Endothelial cell of umbilical vein (primary cell): ENCODE data around the gene ZNF174. TPM values are rescaled to one million over a fixed set of nuclear protein-coding genes. Genes with fewer than 3 reads are reported as not detected.

Experiments
- BruUV-seq: library from RNA; stranded (reverse); fragments of 400-500 nt; replicated peaks from 2 replicates; lab custom pipeline; 2021; lab: Mats Ljungman, UMichigan
- CTCF ChIA-PET: fragments of 300-600, 350-600 bp; sonication (Branson Sonifier 250); formaldehyde crosslinking; loops from one replicate; lab custom pipeline; 2021; ENCODE audit warnings: antibody characterized with exemption, inconsistent platforms; lab: Charles Lee
- POLR2A ChIA-PET: fragments of 300-600, 350-600 bp; sonication (Branson Sonifier 250); formaldehyde crosslinking; loops from one replicate; lab custom pipeline; 2021; ENCODE audit warnings: antibody characterized with exemption, inconsistent platforms; lab: Charles Lee
- DNase-seq: peaks from one replicate; pipeline ENCODE4 v3.0.0-alpha.2; 2011; ENCODE audit warnings: low read depth, low spot score
- FAIRE-seq: peaks from 2 replicates; lab custom pipeline; 2011; peaks lifted over from hg19 to GRCh38; lab: Jason Lieb, UNC
- H2AFZ ChIP-seq: 2 replicates; pipeline ENCODE4 v1.6.0; 2012; ENCODE audit warnings: low read depth, low read length, control low read depth, inconsistent platforms
- H3K27ac ChIP-seq: 2 replicates; pipeline ENCODE4 v1.5.1; 2011; ENCODE audit warnings: low read depth, mild to moderate bottlenecking, control low read depth, low read length, moderate library complexity; ENCODE audit not compliant: insufficient read depth
- H3K27me3 ChIP-seq, 2 experiments: 2 replicates each; pipeline versions ENCODE4 v1.6.0 to v1.6.1; 2011; ENCODE audit warnings: low read length in 2 of 2, mixed read lengths in 1 of 2; ENCODE audit not compliant: control insufficient read depth in 2 of 2, insufficient read depth in 2 of 2
- H3K36me3 ChIP-seq, 2 experiments: 2 replicates in 1 of 2; 3 replicates in 1 of 2; pipeline ENCODE4 v1.5.1; 2011; ENCODE audit warnings: low read length in 2 of 2, mild to moderate bottlenecking in 1 of 2, moderate library complexity in 1 of 2; ENCODE audit not compliant: control insufficient read depth in 2 of 2, insufficient read depth in 2 of 2; ENCODE audit errors: extremely low read depth in 1 of 2
- H3K4me1 ChIP-seq: 3 replicates; pipeline ENCODE4 v1.5.1; 2011; ENCODE audit warnings: mild to moderate bottlenecking, low read length; ENCODE audit not compliant: control insufficient read depth, insufficient read depth; ENCODE audit errors: extremely low read depth
- H3K4me2 ChIP-seq: 2 replicates; pipeline ENCODE4 v1.6.1; 2011; ENCODE audit warnings: low read length, control low read depth, mixed read lengths; ENCODE audit not compliant: insufficient read depth
- H3K4me3 ChIP-seq, 3 experiments: fragments of 200-600 bp in 1 of 3; sonication (generic), shearing (Covaris generic) in 1 of 3; replicated peaks in 1 of 3; 2 replicates each; pipeline ENCODE4 v1.5.1; 2011 to 2016; ENCODE audit warnings: control low read depth in 3 of 3, low read length in 3 of 3, mild to moderate bottlenecking in 2 of 3, inconsistent platforms in 1 of 3, low read depth in 1 of 3, moderate library complexity in 1 of 3; ENCODE audit not compliant: insufficient read depth in 1 of 3
- H3K79me2 ChIP-seq: 2 replicates; pipeline ENCODE4 v1.6.0; 2012; ENCODE audit warnings: low read length, inconsistent platforms; ENCODE audit not compliant: control insufficient read depth, insufficient read depth
- H3K9ac ChIP-seq: replicated peaks from 2 replicates; pipeline ENCODE3; 2011; ENCODE audit warnings: low read length, control low read depth; ENCODE audit not compliant: insufficient read depth; ENCODE audit errors: extremely low read depth
- H3K9me1 ChIP-seq: replicated peaks from 3 replicates; pipeline ENCODE4 v1.6.0; 2011; ENCODE audit warnings: mild to moderate bottlenecking, low read length; ENCODE audit not compliant: control insufficient read depth, insufficient read depth; ENCODE audit errors: extremely low read depth
- H3K9me3 ChIP-seq: replicated peaks from 2 replicates; pipeline ENCODE4 v1.5.1; 2012; ENCODE audit warnings: low read length, inconsistent platforms; ENCODE audit not compliant: control insufficient read depth, insufficient read depth
- H4K20me1 ChIP-seq: replicated peaks from 2 replicates; pipeline ENCODE3; 2011; ENCODE audit warnings: mild to moderate bottlenecking, low read length; ENCODE audit not compliant: control insufficient read depth, insufficient read depth; ENCODE audit errors: extremely low read depth
- FOS ChIP-seq: IDR thresholded peaks from 2 replicates; pipeline ENCODE4 v1.6.1; 2011; ENCODE audit warnings: mild to moderate bottlenecking, low read length, moderate library complexity, borderline replicate concordance; ENCODE audit not compliant: insufficient read depth
- GATA2 ChIP-seq: IDR thresholded peaks from 2 replicates; pipeline ENCODE4 v1.7.0; 2011; ENCODE audit warnings: low read depth, mild to moderate bottlenecking, moderate library complexity, mixed read lengths, low read length; ENCODE audit not compliant: insufficient read length, insufficient read depth
- JUN ChIP-seq: IDR thresholded peaks from 2 replicates; pipeline ENCODE4 v1.6.1; 2011; ENCODE audit warnings: borderline replicate concordance, low read depth; ENCODE audit not compliant: insufficient read length, insufficient read depth
- MYC ChIP-seq: IDR thresholded peaks from one replicate; pipeline ENCODE4 v1.6.1; 2011; ENCODE audit warnings: mild to moderate bottlenecking, low read depth, low read length
- POLR2A ChIP-seq: IDR thresholded peaks from 2 replicates; pipeline ENCODE4 v1.6.1; 2012; ENCODE audit warnings: low read depth, mild to moderate bottlenecking, control low read depth, low read length
- POLR2AphosphoS5 ChIP-seq: IDR thresholded peaks from 2 replicates; pipeline ENCODE4 v1.6.1; 2012; ENCODE audit warnings: low read depth, mild to moderate bottlenecking, control low read depth, low read length, moderate library complexity; ENCODE audit not compliant: insufficient read depth
- dilution Hi-C: fragments of 300-500 bp; cut with MboI; formaldehyde crosslinking; loops from one replicate; pipeline ENCODE4 v1.15.0; 2019; ENCODE audit warnings: low sequenced_read_pairs; ENCODE audit not compliant: extremely low pct_ligation_motif_present
- intact Hi-C: fragments of 100-400 bp; cut with micrococcal nuclease; formaldehyde crosslinking; loops from one replicate; pipeline ENCODE4 v1.10.0; 2022
- polyA plus RNA-seq, 4 experiments: library from polyadenylated mRNA; depleted of rRNA in 3 of 4; stranded (reverse) in 3 of 4; unstranded in 1 of 4; fragments of >200 nt; gene quantifications; 2 replicates each; pipeline versions ENCODE4 v1.2.1 to v1.2.3, GENCODE V29; 2011 to 2012; ENCODE audit warnings: missing spikeins in 1 of 4
- total RNA-seq: library from RNA; stranded (reverse); gene quantifications from 2 replicates; pipeline ENCODE4 v1.2.3, GENCODE V29; 2021
- TF ChIP-seq, protein P1 (sequence below): IDR thresholded peaks from 2 replicates; pipeline ENCODE4 v1.6.1; 2011; ENCODE audit not compliant: insufficient read depth, insufficient read length

ZNF174 gene
- total and polyA plus RNA-seq, 2 donors (not counting 3 experiments of a cell fraction or from before 2014, with no cell fraction given) = 7.1 to 9.1 TPM

GRCh38 chr16:3408561-3409197 lies 7.7 kb downstream of the ZNF174 start:
- no peak overlapping the region for H3K4me3 ChIP-seq
- no peak overlapping the region for H3K27ac ChIP-seq
- ChIA-PET CTCF (no interaction called here), POLR2A (no interaction called here)
- H3K9ac ChIP-seq = no peak overlapping the region
- H3K4me2 ChIP-seq = no peak overlapping the region
- H3K9me3 ChIP-seq = peaks cover 9% of the 10 kb centered on the region
- H2AFZ ChIP-seq = no peak overlapping the region
- no peaks in the 10 kb centered on the region for H3K4me1 ChIP-seq
- intact Hi-C loops (no loop called here), dilution Hi-C loops (no loop called here)
- no peak for FAIRE-seq
- H3K9me1 ChIP-seq = no peaks in the 10 kb centered on the region
- no peaks in the 10 kb centered on the region for H4K20me1 ChIP-seq
- TF ChIP-seq POLR2A (no peak), MYC (no peak), JUN (no peak), GATA2 (no peak), POLR2AphosphoS5 (no peak), FOS (no peak)
- TF ChIP-seq, protein P1, sequence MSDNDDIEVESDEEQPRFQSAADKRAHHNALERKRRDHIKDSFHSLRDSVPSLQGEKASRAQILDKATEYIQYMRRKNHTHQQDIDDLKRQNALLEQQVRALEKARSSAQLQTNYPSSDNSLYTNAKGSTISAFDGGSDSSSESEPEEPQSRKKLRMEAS = no peak
- no peak for DNase-seq
- H3K36me3 ChIP-seq = peaks cover 0 to 7% of the 10 kb centered on the region in 2 experiments
- no peaks in the 10 kb centered on the region for H3K79me2 ChIP-seq
- BruUV-seq = no TSS peak
- H3K27me3 ChIP-seq = no peaks in the 10 kb centered on the region
